Effector memory CD8-positive, alpha-beta T cell (primary cell): Measurements from ENCODE around the gene LRRTM2.

Experiments used
- ATAC-seq: fragments of 150-1000 bp; cut with Tn5 transposase; replicated peaks from 2 replicates; pipeline ENCODE4 v1.10.0; 2021; ENCODE audit warnings: mild to moderate bottlenecking, moderate library complexity
- DNase-seq, 3 experiments: peaks; one replicate each; pipeline ENCODE4 v3.0.0; 2021
- H3K27ac Mint-ChIP-seq, 2 donors: one replicate each; pipeline ENCODE4 v1.8.0; 2022; ENCODE audit warnings: mild to moderate bottlenecking in 2 of 2, mixed read lengths in 2 of 2, moderate library complexity in 2 of 2
- H3K27me3 Mint-ChIP-seq, 2 donors: one replicate each; pipeline ENCODE4 v1.8.0; 2022; ENCODE audit warnings: mixed read lengths in 2 of 2
- H3K36me3 Mint-ChIP-seq: one replicate; pipeline ENCODE4 v1.8.0; 2022; ENCODE audit warnings: mild to moderate bottlenecking, moderate library complexity, mixed read lengths; ENCODE audit not compliant: insufficient read depth
- H3K4me1 Mint-ChIP-seq, 2 donors: one replicate each; pipeline ENCODE4 v1.8.0; 2022; ENCODE audit warnings: low read depth in 2 of 2, mixed read lengths in 2 of 2
- H3K4me3 Mint-ChIP-seq, 2 donors: one replicate each; pipeline ENCODE4 v1.8.0; 2022; ENCODE audit warnings: mild to moderate bottlenecking in 2 of 2, mixed read lengths in 2 of 2, moderate library complexity in 2 of 2
- H3K9me3 Mint-ChIP-seq, 2 donors: one replicate each; pipeline ENCODE4 v1.8.0; 2022; ENCODE audit warnings: mixed read lengths in 2 of 2

Gene LRRTM2

DNA sequence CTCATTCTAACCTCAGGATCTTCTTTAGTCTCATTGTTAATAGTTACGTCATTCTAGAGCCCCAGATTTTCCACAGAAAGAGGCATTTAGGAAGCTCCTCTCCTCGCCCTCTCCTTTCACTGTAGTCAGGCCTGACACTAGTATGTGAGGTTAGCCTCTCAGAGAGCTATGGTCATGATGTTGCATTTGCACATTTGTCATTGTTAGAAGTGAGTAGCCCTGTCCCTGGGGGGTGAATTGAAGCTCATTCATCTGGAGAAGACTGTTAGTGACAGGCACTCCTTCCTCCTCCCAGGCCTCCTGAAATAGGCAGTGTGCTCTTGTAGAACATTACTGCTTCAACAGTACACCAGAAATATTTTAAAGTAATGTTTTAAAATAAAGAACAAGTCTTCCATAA is 26.6 kb upstream of the LRRTM2 start:
- DNase-seq: no peak
- Mint-ChIP-seq H3K4me1 (peaks cover 0 to 2% of the 10 kb centered on the region in 2 donors), H3K27me3 (no peaks in the 10 kb centered on the region), H3K27ac (no peak overlapping the region), H3K9me3 (no peaks in the 10 kb centered on the region), H3K4me3 (no peak overlapping the region), H3K36me3 (peaks cover 12% of the 10 kb centered on the region)
- no peak for ATAC-seq

DNA sequence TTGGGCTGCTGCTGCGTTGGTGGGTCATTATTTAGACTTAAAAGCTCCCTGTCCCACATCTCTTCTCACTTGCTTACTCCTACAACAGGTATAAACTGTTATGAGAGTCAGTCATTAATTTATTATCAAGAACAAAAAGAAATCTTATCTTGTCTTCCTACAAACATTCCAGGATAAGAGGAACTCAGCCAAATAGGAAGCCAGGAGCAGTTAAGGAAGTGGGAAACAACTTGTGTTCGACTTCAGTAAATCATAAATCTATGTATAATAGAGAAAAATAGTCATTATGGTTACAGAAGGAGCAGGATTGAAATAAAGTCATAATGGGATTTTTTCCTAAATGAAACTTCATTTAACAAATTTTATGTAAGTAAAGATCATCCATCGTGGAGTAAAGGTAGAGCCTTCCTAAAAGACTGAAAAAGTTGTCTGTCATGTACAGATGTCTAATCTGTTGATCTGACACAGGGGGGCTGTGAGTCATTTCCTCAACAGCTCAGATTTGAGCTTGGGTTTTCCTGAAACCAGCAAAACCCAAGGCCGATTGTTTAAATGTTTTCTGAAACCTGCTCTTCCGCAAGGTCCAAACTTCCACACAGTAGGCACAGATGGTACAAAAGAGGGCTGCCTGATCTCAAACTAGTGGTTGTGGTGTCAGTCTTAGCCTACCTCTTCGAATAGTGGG is 25.3 kb upstream of the LRRTM2 start:
- peaks cover 0 to 2% of the 10 kb centered on the region in 2 donors for H3K4me1 Mint-ChIP-seq
- ATAC-seq: no peak
- H3K9me3 Mint-ChIP-seq: no peaks in the 10 kb centered on the region
- H3K4me3 Mint-ChIP-seq: no peak overlapping the region
- H3K27ac Mint-ChIP-seq: no peak overlapping the region
- H3K27me3 Mint-ChIP-seq: no peaks in the 10 kb centered on the region
- H3K36me3 Mint-ChIP-seq: peaks cover 12% of the 10 kb centered on the region
- no peak for DNase-seq

DNA sequence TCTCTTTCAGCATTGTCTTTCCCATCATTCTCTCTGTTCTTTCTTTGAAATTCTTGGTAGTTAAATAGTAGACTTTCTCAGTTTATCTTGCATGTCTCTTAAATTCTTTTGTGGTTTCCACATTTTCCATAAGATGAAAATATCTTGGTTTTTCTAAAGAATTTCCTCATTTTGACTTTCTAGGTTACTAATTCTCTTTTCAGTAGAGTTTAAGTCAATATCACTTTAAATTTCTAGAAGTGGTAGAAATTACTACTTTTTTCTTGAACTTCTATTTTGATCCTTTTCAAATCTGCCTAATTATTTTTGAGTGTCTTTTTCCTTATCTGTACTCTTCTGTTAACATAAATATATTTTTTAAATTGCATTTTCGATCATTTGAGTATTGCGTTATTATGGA is 23.6 kb upstream of the LRRTM2 start:
- H3K9me3 Mint-ChIP-seq: no peaks in the 10 kb centered on the region
- H3K36me3 Mint-ChIP-seq: peaks cover 10% of the 10 kb centered on the region
- ATAC-seq: no peak
- H3K27ac Mint-ChIP-seq: no peak overlapping the region
- H3K4me1 Mint-ChIP-seq: peaks cover 0 to 2% of the 10 kb centered on the region in 2 donors
- no peak for DNase-seq
- H3K4me3 Mint-ChIP-seq: no peak overlapping the region
- H3K27me3 Mint-ChIP-seq: no peaks in the 10 kb centered on the region

GRCh38 chr5:138898299-138898698 is 23.2 kb upstream of the LRRTM2 start:
- H3K27ac Mint-ChIP-seq: no peak overlapping the region
- H3K4me3 Mint-ChIP-seq: no peak overlapping the region
- ATAC-seq (no peak), DNase-seq (no peak)
- peaks cover 10% of the 10 kb centered on the region for H3K36me3 Mint-ChIP-seq
- H3K9me3 Mint-ChIP-seq: no peaks in the 10 kb centered on the region
- no peaks in the 10 kb centered on the region for H3K27me3 Mint-ChIP-seq
- peaks cover 0 to 2% of the 10 kb centered on the region in 2 donors for H3K4me1 Mint-ChIP-seq

DNA sequence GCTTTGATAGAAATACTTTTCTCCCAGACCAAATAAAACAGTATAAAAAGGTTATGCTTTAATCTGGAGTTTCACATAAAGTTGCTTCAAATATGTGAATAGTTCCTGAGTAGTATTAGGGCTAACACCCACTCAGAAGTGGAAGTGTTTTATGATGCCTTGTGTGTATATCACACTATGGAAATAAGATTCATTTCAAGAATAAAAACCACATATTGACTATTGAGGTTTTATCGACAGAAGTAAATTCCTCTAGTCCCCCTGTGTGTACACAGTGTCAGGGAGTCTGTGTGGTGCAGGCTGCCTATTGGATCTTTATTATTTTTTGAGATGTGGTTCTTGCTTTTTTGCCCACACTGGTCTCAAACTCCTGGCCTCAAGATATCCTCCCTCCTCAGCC is 20.8 kb upstream of the LRRTM2 start:
- DNase-seq: no peak
- Mint-ChIP-seq H3K27me3 (no peaks in the 10 kb centered on the region), H3K4me1 (no peaks in the 10 kb centered on the region), H3K4me3 (no peak overlapping the region), H3K27ac (no peak overlapping the region), H3K9me3 (no peaks in the 10 kb centered on the region), H3K36me3 (peaks cover 7% of the 10 kb centered on the region)
- no peak for ATAC-seq

GRCh38 chr5:138890644-138891043 is 15.5 kb upstream of the LRRTM2 start:
- H3K27me3 Mint-ChIP-seq: no peaks in the 10 kb centered on the region
- peaks cover 0 to 2% of the 10 kb centered on the region in 2 donors for H3K9me3 Mint-ChIP-seq
- H3K4me3 Mint-ChIP-seq: no peak overlapping the region
- peaks cover 4% of the 10 kb centered on the region for H3K36me3 Mint-ChIP-seq
- H3K4me1 Mint-ChIP-seq: no peaks in the 10 kb centered on the region
- H3K27ac Mint-ChIP-seq: no peak overlapping the region
- DNase-seq: no peak
- ATAC-seq: no peak

DNA sequence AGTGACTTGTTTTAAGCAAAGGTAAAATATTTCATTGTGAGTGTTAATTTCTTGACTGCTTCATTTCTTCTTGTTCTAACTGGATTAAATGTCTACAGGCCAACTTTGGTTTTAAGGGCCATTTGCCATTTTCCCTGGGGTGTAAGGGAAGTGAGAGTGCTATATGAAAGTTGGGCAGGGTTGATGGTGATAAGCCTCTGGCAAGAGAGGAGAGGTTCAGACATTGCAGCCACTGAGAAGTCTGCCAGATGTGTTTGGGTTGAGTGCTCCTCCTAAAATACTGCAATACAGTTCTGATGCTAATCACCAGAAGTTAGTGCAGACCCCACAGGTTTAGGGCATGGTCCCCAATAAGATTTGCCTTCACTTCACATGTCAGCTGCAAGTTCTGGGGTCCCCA is 14.9 kb upstream of the LRRTM2 start:
- no peaks in the 10 kb centered on the region for H3K27me3 Mint-ChIP-seq
- H3K4me1 Mint-ChIP-seq: no peaks in the 10 kb centered on the region
- ATAC-seq (no peak), DNase-seq (no peak)
- H3K4me3 Mint-ChIP-seq: no peak overlapping the region
- peaks cover 4% of the 10 kb centered on the region for H3K36me3 Mint-ChIP-seq
- H3K27ac Mint-ChIP-seq: no peak overlapping the region
- H3K9me3 Mint-ChIP-seq: peaks cover 0 to 2% of the 10 kb centered on the region in 2 donors

GRCh38 chr5:138884554-138884953 is 9.4 kb upstream of the LRRTM2 start:
- Mint-ChIP-seq H3K36me3 (no peaks in the 10 kb centered on the region), H3K9me3 (no peaks in the 10 kb centered on the region), H3K4me3 (no peak overlapping the region), H3K27ac (no peak overlapping the region), H3K27me3 (no peaks in the 10 kb centered on the region), H3K4me1 (peaks cover 3 to 5% of the 10 kb centered on the region in 2 donors)
- DNase-seq (no peak), ATAC-seq (no peak)

GRCh38 chr5:138884094-138884493 is 9.0 kb upstream of the LRRTM2 start:
- H3K4me1 Mint-ChIP-seq: peaks cover 3 to 5% of the 10 kb centered on the region in 2 donors
- H3K27ac Mint-ChIP-seq: no peak overlapping the region
- no peaks in the 10 kb centered on the region for H3K9me3 Mint-ChIP-seq
- ATAC-seq (no peak), DNase-seq (no peak)
- no peak overlapping the region for H3K4me3 Mint-ChIP-seq
- H3K36me3 Mint-ChIP-seq: no peaks in the 10 kb centered on the region
- H3K27me3 Mint-ChIP-seq: no peaks in the 10 kb centered on the region

GRCh38 chr5:138883211-138883610 is 8.1 kb upstream of the LRRTM2 start:
- no peaks in the 10 kb centered on the region for H3K9me3 Mint-ChIP-seq
- no peak overlapping the region for H3K27ac Mint-ChIP-seq
- peaks cover 3 to 5% of the 10 kb centered on the region in 2 donors for H3K4me1 Mint-ChIP-seq
- no peaks in the 10 kb centered on the region for H3K36me3 Mint-ChIP-seq
- DNase-seq: no peak
- no peak for ATAC-seq
- H3K4me3 Mint-ChIP-seq: no peak overlapping the region
- no peaks in the 10 kb centered on the region for H3K27me3 Mint-ChIP-seq

DNA sequence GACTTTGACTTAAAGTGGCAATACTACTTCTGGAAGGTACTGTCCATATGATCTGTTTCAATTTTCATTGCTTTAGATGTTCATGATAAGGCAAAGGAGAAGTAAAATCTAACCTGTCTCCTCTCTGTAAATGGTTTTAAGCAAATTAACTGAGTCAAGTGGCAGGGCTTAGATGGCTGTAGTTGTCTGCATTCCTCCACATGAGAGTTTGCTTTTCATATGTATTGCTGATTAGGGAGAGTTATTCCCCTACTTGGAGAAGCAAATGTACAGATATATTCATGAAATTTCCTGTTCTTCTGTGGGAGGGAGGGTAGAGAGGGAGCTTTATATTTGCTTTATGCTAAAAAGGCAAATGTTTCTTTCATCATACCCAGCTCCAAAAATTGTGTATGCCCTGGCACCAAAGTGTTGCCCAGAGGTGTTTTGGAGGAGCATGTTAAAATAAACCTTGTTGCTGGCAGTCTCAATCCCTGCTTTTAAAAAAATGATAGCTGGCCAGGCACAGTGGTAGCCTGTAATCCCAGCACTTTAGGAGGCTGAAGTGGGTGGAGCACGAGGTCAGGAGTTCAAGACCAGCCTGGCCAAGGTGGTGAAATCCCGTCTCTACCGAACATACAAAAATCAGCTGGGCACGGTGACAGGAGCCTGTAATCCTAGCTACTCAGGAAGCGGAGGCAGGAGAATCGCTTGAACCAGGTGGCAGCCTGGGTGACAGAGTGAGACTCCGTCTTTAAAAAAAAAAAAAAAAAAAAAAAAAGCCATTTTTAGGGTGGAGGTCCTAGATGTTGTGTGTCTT is 3.5 kb upstream of the LRRTM2 start:
- no peaks in the 10 kb centered on the region for H3K27me3 Mint-ChIP-seq
- no peak overlapping the region for H3K27ac Mint-ChIP-seq
- no peaks in the 10 kb centered on the region for H3K9me3 Mint-ChIP-seq
- peaks cover 0 to 5% of the 10 kb centered on the region in 2 donors for H3K4me1 Mint-ChIP-seq
- no peak for DNase-seq
- no peak overlapping the region for H3K4me3 Mint-ChIP-seq
- ATAC-seq: no peak
- no peaks in the 10 kb centered on the region for H3K36me3 Mint-ChIP-seq

DNA sequence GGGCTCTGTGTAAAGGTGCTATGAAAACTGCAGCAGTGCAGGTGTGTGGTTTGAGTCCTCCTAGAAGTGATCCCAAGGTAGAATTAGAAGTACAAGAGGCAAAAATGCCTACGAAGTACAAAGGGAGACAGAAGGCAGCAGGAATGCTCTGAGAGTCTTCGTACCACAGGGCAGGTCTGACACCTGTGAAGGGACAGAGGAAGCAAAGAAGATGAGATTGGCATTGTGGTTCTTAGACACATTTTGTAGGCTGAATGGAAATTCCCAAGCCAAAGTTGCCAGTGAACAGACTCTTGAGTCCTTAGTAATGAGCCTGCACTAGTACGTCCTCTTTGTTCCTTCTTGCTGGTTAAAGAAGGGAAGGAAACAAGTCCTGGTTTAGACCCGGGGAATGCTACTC is 1.7 kb upstream of the LRRTM2 start:
- Mint-ChIP-seq H3K27ac (no peak overlapping the region), H3K36me3 (no peaks in the 10 kb centered on the region), H3K4me3 (no peak overlapping the region), H3K9me3 (no peaks in the 10 kb centered on the region), H3K4me1 (peaks cover 0 to 5% of the 10 kb centered on the region in 2 donors), H3K27me3 (no peaks in the 10 kb centered on the region)
- DNase-seq (no peak), ATAC-seq (no peak)

DNA sequence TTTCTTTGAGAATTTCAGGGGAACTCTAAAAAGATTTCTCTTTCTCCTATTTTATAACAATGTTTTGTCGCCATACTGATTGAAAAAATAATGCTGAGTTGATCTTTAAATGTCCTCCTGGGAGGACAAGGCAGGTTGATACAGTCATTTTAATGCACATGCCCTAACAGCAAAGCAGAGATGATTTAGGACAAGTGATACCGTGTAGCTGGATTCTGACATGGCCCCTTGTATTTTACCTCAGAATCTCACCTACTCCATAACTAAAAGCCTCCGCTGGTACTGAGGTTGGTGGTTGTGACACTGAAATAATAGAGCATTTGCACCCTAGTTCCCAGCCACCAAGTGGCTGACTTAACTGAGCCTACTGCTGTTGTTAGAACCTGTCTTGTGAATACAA is 811 bp upstream of the LRRTM2 start:
- H3K27me3 Mint-ChIP-seq: no peaks in the 10 kb centered on the region
- no peaks in the 10 kb centered on the region for H3K36me3 Mint-ChIP-seq
- H3K9me3 Mint-ChIP-seq: no peaks in the 10 kb centered on the region
- peaks cover 0 to 5% of the 10 kb centered on the region in 2 donors for H3K4me1 Mint-ChIP-seq
- H3K4me3 Mint-ChIP-seq: no peak overlapping the region
- no peak overlapping the region for H3K27ac Mint-ChIP-seq
- ATAC-seq (no peak), DNase-seq (no peak)

DNA sequence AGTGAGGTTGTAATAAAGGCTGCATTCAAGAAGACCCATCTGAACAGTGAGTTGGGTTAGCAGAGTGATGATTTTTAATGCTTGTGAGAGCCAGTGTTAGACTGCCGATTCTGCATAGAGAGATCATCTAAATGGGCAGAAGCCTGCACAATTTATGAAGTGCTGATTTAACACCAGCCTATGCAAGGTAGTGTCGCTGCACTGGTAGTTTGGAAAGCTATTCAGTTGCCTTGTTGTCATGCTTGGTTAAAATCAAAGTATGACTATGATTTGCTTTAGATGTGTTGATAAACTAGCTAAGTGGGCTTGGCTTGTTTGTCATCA is 379 bp upstream of the LRRTM2 start:
- Mint-ChIP-seq H3K27me3 (no peaks in the 10 kb centered on the region), H3K36me3 (no peaks in the 10 kb centered on the region), H3K4me1 (peaks cover 0 to 5% of the 10 kb centered on the region in 2 donors), H3K9me3 (no peaks in the 10 kb centered on the region), H3K27ac (no peak overlapping the region), H3K4me3 (no peak overlapping the region)
- no peak for DNase-seq
- no peak for ATAC-seq
